IMR-90 (cell line): ENCODE measurements around the gene BTBD9. TPM values are rescaled to one million over a fixed set of nuclear protein-coding genes. Genes with fewer than 3 reads are reported as not detected.

Experiments
- ATAC-seq: fragments of 200-7000 bp; cut with Tn5 transposase; 2 replicates; pipeline ENCODE4 v1.9.1; 2020; ENCODE audit warnings: low read depth, mild to moderate bottlenecking, moderate library complexity
- BruUV-seq: library from RNA; stranded (reverse); fragments of 400-500 nt; replicated peaks from 2 replicates; lab custom pipeline; 2021; lab: Mats Ljungman, UMichigan
- CTCF ChIA-PET: fragments of 300-600 bp; formaldehyde crosslinking; extraction: SDS; loops from one replicate; lab custom pipeline; 2021; ENCODE audit warnings: antibody characterized with exemption; lab: Yijun Ruan, JAX
- POLR2A ChIA-PET: fragments of 300-600 bp; sonication (Branson Sonifier 250); formaldehyde crosslinking; loops from one replicate; lab custom pipeline; 2022; ENCODE audit warnings: antibody characterized with exemption; ENCODE audit not compliant: unreplicated experiment; lab: Charles Lee
- DNase-seq: peaks from one replicate; pipeline ENCODE4 v3.0.0; 2013
- H2AFZ ChIP-seq: replicated peaks from 2 replicates; pipeline ENCODE3; 2013; ENCODE audit warnings: low read length, mild to moderate bottlenecking; ENCODE audit not compliant: poor library complexity
- H2AK5ac ChIP-seq: 2 replicates; pipeline ENCODE4 v1.6.1; 2013; ENCODE audit warnings: low read depth, low read length, inconsistent platforms
- H2AK9ac ChIP-seq: replicated peaks from 2 replicates; pipeline ENCODE3; 2013; ENCODE audit warnings: mild to moderate bottlenecking, low read depth, low read length, moderate library complexity; ENCODE audit not compliant: poor library complexity
- H2BK120ac ChIP-seq: 2 replicates; pipeline ENCODE4 v1.6.1; 2013; ENCODE audit warnings: low read depth, low read length, inconsistent platforms
- H2BK15ac ChIP-seq: 3 replicates; pipeline ENCODE4 v1.6.1; 2013; ENCODE audit warnings: low read depth, low read length, inconsistent platforms
- H2BK20ac ChIP-seq: 2 replicates; pipeline ENCODE4 v1.6.1; 2013; ENCODE audit warnings: low read depth, mild to moderate bottlenecking, inconsistent platforms, low read length, moderate library complexity
- H2BK5ac ChIP-seq: 2 replicates; pipeline ENCODE4 v1.6.1; 2013; ENCODE audit warnings: mild to moderate bottlenecking, low read depth, low read length, inconsistent platforms; ENCODE audit not compliant: poor library complexity, severe bottlenecking
- H3K14ac ChIP-seq: replicated peaks from 2 replicates; pipeline ENCODE4 v1.6.1; 2013; ENCODE audit warnings: low read depth, low read length, inconsistent platforms
- H3K18ac ChIP-seq: 2 replicates; pipeline ENCODE4 v1.6.1; 2013; ENCODE audit warnings: low read depth, low read length, control low read depth
- H3K23ac ChIP-seq: 2 replicates; pipeline ENCODE4 v1.6.1; 2013; ENCODE audit warnings: low read depth, low read length, inconsistent platforms
- H3K27ac ChIP-seq: 2 replicates; pipeline ENCODE4 v1.5.1; 2013; ENCODE audit warnings: mild to moderate bottlenecking, control low read depth, low read length; ENCODE audit not compliant: insufficient read depth
- H3K27me3 ChIP-seq: 2 replicates; pipeline ENCODE4 v1.6.1; 2013; ENCODE audit warnings: low read length; ENCODE audit not compliant: control insufficient read depth, insufficient read depth
- H3K36me3 ChIP-seq: 2 replicates; pipeline ENCODE4 v1.6.1; 2013; ENCODE audit warnings: low read length, mixed read lengths; ENCODE audit not compliant: control insufficient read depth, insufficient read depth
- H3K4ac ChIP-seq: 2 replicates; pipeline ENCODE4 v1.6.1; 2013; ENCODE audit warnings: low read depth, low read length, inconsistent platforms
- H3K4me1 ChIP-seq: 2 replicates; pipeline ENCODE4 v1.6.1; 2013; ENCODE audit warnings: low read length, mixed read lengths; ENCODE audit not compliant: control insufficient read depth, insufficient read depth
- H3K4me2 ChIP-seq: 2 replicates; pipeline ENCODE4 v1.6.1; 2013; ENCODE audit warnings: low read depth, mild to moderate bottlenecking, control low read depth, low read length, moderate library complexity
- H3K4me3 ChIP-seq: 2 replicates; pipeline ENCODE4 v1.5.1; 2013; ENCODE audit warnings: low read depth, mild to moderate bottlenecking, control low read depth, low read length, moderate library complexity; ENCODE audit not compliant: insufficient read depth
- H3K56ac ChIP-seq: 2 replicates; pipeline ENCODE4 v1.6.1; 2013; ENCODE audit warnings: low read length, inconsistent platforms; ENCODE audit not compliant: insufficient read depth; ENCODE audit errors: extremely low read depth
- H3K79me1 ChIP-seq, 2 experiments: 2 replicates each; pipeline ENCODE4 v1.6.1; 2013; ENCODE audit warnings: low read length in 2 of 2, inconsistent platforms in 1 of 2, low read depth in 1 of 2
- H3K9ac ChIP-seq: 2 replicates; pipeline ENCODE4 v1.6.1; 2013; ENCODE audit warnings: low read depth, low read length, control low read depth
- H3K9me1 ChIP-seq: 2 replicates; pipeline ENCODE4 v1.6.1; 2013; ENCODE audit warnings: low read length, inconsistent platforms; ENCODE audit not compliant: insufficient read depth
- H3K9me3 ChIP-seq: 2 replicates; pipeline ENCODE4 v1.6.1; 2013; ENCODE audit warnings: low read length; ENCODE audit not compliant: control insufficient read depth, insufficient read depth
- H4K20me1 ChIP-seq: 2 replicates; pipeline ENCODE4 v1.6.1; 2013; ENCODE audit warnings: low read length, inconsistent platforms; ENCODE audit not compliant: insufficient read depth
- H4K5ac ChIP-seq: 2 replicates; pipeline ENCODE4 v1.6.1; 2013; ENCODE audit warnings: mild to moderate bottlenecking, low read depth, low read length, control low read depth
- H4K8ac ChIP-seq, 2 experiments: 2 replicates each; pipeline ENCODE4 v1.6.1; 2013; ENCODE audit warnings: low read depth in 2 of 2, low read length in 2 of 2, control low read depth in 1 of 2, inconsistent platforms in 1 of 2
- H4K91ac ChIP-seq: 2 replicates; pipeline ENCODE4 v1.6.1; 2013; ENCODE audit warnings: low read depth, low read length, inconsistent platforms; ENCODE audit not compliant: insufficient read depth
- BHLHE40 ChIP-seq: fragments of 150-350 bp; IDR thresholded peaks from 2 replicates; pipeline ENCODE4 v1.6.1; 2016; ENCODE audit warnings: mild to moderate bottlenecking, low read depth, low read length
- CEBPB ChIP-seq: IDR thresholded peaks from 2 replicates; pipeline ENCODE4 v1.6.1; 2012; ENCODE audit warnings: low read depth, low read length, improper control_type of control experiment
- CHD1 ChIP-seq: IDR thresholded peaks from 2 replicates; pipeline ENCODE4 v1.6.1; 2012; ENCODE audit warnings: low read depth, low read length, improper control_type of control experiment
- FOS ChIP-seq: fragments of 150-350 bp; IDR thresholded peaks from 2 replicates; pipeline ENCODE4 v1.6.1; 2016; ENCODE audit warnings: low read depth, low read length
- MAFK ChIP-seq: IDR thresholded peaks from 2 replicates; pipeline ENCODE4 v1.6.1; 2012; ENCODE audit warnings: low read depth, low read length, improper control_type of control experiment
- MAZ ChIP-seq: IDR thresholded peaks from 2 replicates; pipeline ENCODE4 v1.6.1; 2012; ENCODE audit warnings: low read depth, mild to moderate bottlenecking, low read length, improper control_type of control experiment, moderate library complexity, borderline replicate concordance
- MXI1 ChIP-seq: IDR thresholded peaks from 2 replicates; pipeline ENCODE4 v1.6.1; 2012; ENCODE audit warnings: low read depth, mild to moderate bottlenecking, low read length, moderate library complexity, borderline replicate concordance
- NFE2L2 ChIP-seq: fragments of 150-350 bp; IDR thresholded peaks from 2 replicates; pipeline ENCODE4 v1.6.1; 2016; ENCODE audit warnings: low read depth, mild to moderate bottlenecking, low read length
- POLR2A ChIP-seq: IDR thresholded peaks from 2 replicates; pipeline ENCODE4 v1.6.1; 2012; ENCODE audit warnings: mild to moderate bottlenecking, low read depth, low read length
- RAD21 ChIP-seq: IDR thresholded peaks from 2 replicates; pipeline ENCODE4 v1.6.1; 2012; ENCODE audit warnings: low read length, improper control_type of control experiment
- RCOR1 ChIP-seq: IDR thresholded peaks from 2 replicates; pipeline ENCODE4 v1.6.1; 2012; ENCODE audit warnings: mild to moderate bottlenecking, low read length, improper control_type of control experiment; ENCODE audit not compliant: insufficient replicate concordance
- RFX5 ChIP-seq: IDR thresholded peaks from 2 replicates; pipeline ENCODE4 v1.8.0; 2012; ENCODE audit warnings: low read depth, mild to moderate bottlenecking, low read length, moderate library complexity
- SMC3 ChIP-seq: fragments of 150-350 bp; IDR thresholded peaks from 2 replicates; pipeline ENCODE4 v1.6.1; 2016; ENCODE audit warnings: low read depth, mild to moderate bottlenecking, antibody characterized with exemption, low read length, moderate library complexity
- WGBS, 2 experiments: methylation state at CpG; one replicate each; pipeline versions ENCODE4 v1.1.5 to v1.1.7; 2013; ENCODE audit warnings: missing lambda C conversion rate in 2 of 2; ENCODE audit not compliant: insufficient read length in 1 of 2; ENCODE audit errors: extremely low coverage in 2 of 2; 5-methylcytosine and 5-hydroxymethylcytosine counted together
- dilution Hi-C: fragments of 300-500 bp; cut with HindIII; formaldehyde crosslinking; loops from one replicate; pipeline ENCODE4 v1.14.3; 2018; ENCODE audit warnings: low sequenced_read_pairs; ENCODE audit not compliant: unreplicated experiment
- in situ Hi-C: fragments of 300-500 bp; cut with MboI; formaldehyde crosslinking; loops from 3 replicates; pipeline ENCODE4 v1.14.3; 2019; ENCODE audit warnings: low sequenced_read_pairs, inconsistent platforms, mixed read lengths
- intact Hi-C: fragments of 100-400 bp; cut with micrococcal nuclease; formaldehyde crosslinking; loops from 2 replicates; pipeline ENCODE4 v1.10.0; 2022
- polyA plus RNA-seq, 3 experiments: library from polyadenylated mRNA; depleted of rRNA; stranded (reverse); fragments of >200 nt; gene quantifications; 2 replicates each; pipeline ENCODE4 v1.2.3, GENCODE V29; 2012; ENCODE audit warnings: low replicate concordance in 1 of 3
- total RNA-seq: library from RNA; depleted of rRNA; stranded (reverse); fragments of >200 nt; gene quantifications from 2 replicates; pipeline ENCODE4 v1.2.3, GENCODE V29; 2012
- TF ChIP-seq, protein P1 (sequence below): fragments of 150-350 bp; IDR thresholded peaks from 2 replicates; pipeline ENCODE4 v1.6.1; 2016; ENCODE audit warnings: low read depth, mild to moderate bottlenecking, low read length, moderate library complexity, borderline replicate concordance
- TF ChIP-seq, protein P2 (sequence below): conservative IDR thresholded peaks from 2 replicates; pipeline ENCODE4 v1.5.1; 2012; ENCODE audit warnings: mild to moderate bottlenecking, low read depth, low read length, improper control_type of control experiment
- TF ChIP-seq, protein P3 (sequence below): fragments of 150-350 bp; IDR thresholded peaks from 2 replicates; pipeline ENCODE4 v1.6.1; 2017; ENCODE audit warnings: mild to moderate bottlenecking, antibody characterized with exemption, low read length, low read depth

BTBD9 gene
- total and polyA plus RNA-seq, 2 of the 4 experiments (the other 2 are of a cell fraction), result 4.1 to 22.0 TPM

DNA sequence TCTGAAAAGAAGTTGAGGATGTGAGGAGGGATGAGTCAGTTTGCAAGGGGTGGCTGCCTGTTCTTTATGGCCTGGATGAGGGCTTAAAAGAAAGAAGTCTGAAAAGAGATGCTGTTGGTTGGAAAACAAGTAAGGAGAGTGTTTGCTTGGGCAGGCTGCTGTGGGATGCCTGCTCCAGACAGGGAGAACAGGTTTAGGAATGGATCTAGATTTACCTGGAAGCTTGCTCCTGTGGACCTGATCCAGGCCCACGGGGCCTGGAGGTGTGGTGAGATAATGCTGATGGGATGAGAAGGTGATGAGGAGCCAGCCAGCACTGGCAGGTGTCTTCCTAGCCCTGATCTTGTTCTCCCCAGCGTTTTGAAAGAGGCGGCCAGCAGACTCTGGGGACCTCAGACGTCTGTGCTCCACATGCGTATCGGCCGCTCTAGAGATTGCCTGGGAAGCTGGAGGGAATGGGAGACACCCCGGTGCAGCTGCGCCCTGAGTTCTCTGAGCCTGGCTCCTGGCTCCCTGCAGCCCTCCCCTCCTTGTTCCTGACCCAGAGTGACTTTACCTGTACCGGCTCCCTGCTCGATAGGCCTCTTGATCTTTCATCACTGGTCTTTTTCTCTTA, 488.9 kb downstream of the BTBD9 start:
- Histone ChIP-seq H2BK20ac (no peak overlapping the region), H3K14ac (no peak overlapping the region), H3K23ac (no peak overlapping the region), H2AK9ac (no peak overlapping the region), H2BK120ac (no peak overlapping the region), H3K27me3 (no peaks in the 10 kb centered on the region), H4K8ac (no peak overlapping the region), H3K9me1 (peaks cover 26% of the 10 kb centered on the region), H3K36me3 (peaks cover 14% of the 10 kb centered on the region), H2BK15ac (no peak overlapping the region), H2AFZ (no peak overlapping the region), H3K4me2 (no peak overlapping the region), H2BK5ac (no peak overlapping the region), H3K79me1 (peaks cover 30 to 85% of the 10 kb centered on the region in 2 experiments), H3K27ac (no peak overlapping the region), H3K56ac (no peak overlapping the region), H4K20me1 (peaks cover 62% of the 10 kb centered on the region), H3K4me3 (no peak overlapping the region), H2AK5ac (no peak overlapping the region), H4K5ac (no peak overlapping the region), H3K4ac (no peak overlapping the region), H3K4me1 (peaks cover 29% of the 10 kb centered on the region), H4K91ac (no peak overlapping the region), H3K9ac (no peak overlapping the region), H3K18ac (no peak overlapping the region), H3K9me3 (no peaks in the 10 kb centered on the region)
- dilution Hi-C loops (no loop called here), in situ Hi-C loops (no loop called here), intact Hi-C loops (loop anchor here (10.0 kb wide), 1 partner anchor 446 kb away; no protein-coding TSS in a partner anchor)
- TF ChIP-seq CHD1 (no peak), MAZ (no peak), RCOR1 (no peak), SMC3 (no peak), BHLHE40 (no peak), MAFK (no peak), MXI1 (no peak), POLR2A (no peak), RAD21 (no peak), RFX5 (no peak), CEBPB (no peak), NFE2L2 (no peak), FOS (no peak)
- TF ChIP-seq, protein P1, sequence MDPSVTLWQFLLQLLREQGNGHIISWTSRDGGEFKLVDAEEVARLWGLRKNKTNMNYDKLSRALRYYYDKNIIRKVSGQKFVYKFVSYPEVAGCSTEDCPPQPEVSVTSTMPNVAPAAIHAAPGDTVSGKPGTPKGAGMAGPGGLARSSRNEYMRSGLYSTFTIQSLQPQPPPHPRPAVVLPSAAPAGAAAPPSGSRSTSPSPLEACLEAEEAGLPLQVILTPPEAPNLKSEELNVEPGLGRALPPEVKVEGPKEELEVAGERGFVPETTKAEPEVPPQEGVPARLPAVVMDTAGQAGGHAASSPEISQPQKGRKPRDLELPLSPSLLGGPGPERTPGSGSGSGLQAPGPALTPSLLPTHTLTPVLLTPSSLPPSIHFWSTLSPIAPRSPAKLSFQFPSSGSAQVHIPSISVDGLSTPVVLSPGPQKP, result no peak
- TF ChIP-seq, protein P2, sequence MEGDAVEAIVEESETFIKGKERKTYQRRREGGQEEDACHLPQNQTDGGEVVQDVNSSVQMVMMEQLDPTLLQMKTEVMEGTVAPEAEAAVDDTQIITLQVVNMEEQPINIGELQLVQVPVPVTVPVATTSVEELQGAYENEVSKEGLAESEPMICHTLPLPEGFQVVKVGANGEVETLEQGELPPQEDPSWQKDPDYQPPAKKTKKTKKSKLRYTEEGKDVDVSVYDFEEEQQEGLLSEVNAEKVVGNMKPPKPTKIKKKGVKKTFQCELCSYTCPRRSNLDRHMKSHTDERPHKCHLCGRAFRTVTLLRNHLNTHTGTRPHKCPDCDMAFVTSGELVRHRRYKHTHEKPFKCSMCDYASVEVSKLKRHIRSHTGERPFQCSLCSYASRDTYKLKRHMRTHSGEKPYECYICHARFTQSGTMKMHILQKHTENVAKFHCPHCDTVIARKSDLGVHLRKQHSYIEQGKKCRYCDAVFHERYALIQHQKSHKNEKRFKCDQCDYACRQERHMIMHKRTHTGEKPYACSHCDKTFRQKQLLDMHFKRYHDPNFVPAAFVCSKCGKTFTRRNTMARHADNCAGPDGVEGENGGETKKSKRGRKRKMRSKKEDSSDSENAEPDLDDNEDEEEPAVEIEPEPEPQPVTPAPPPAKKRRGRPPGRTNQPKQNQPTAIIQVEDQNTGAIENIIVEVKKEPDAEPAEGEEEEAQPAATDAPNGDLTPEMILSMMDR, result no peak
- TF ChIP-seq, protein P3, sequence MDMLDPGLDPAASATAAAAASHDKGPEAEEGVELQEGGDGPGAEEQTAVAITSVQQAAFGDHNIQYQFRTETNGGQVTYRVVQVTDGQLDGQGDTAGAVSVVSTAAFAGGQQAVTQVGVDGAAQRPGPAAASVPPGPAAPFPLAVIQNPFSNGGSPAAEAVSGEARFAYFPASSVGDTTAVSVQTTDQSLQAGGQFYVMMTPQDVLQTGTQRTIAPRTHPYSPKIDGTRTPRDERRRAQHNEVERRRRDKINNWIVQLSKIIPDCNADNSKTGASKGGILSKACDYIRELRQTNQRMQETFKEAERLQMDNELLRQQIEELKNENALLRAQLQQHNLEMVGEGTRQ, result no peak
- ATAC-seq, result no peak
- no TSS peak for BruUV-seq
- DNase-seq, result no peak
- CTCF ChIA-PET, result no interaction called here
- POLR2A ChIA-PET, result no interaction called here
- 100% methylated on average over 1 of the region's 11 CpGs; no CpG with 5 or more reads in 1 of the 2 experiments for WGBS, 2 experiments
